HEK293T (cell line): ENCODE measurements around the gene AMIGO1.

ENCODE experiments used
- NFRKB ChIP-seq: fragments of 450-650 bp; IDR thresholded peaks from 2 replicates; pipeline ENCODE4 v1.6.1; 2016; ENCODE audit warnings: mild to moderate bottlenecking, moderate library complexity
- SP1 ChIP-seq: fragments of 450-650 bp; IDR thresholded peaks from 2 replicates; pipeline ENCODE4 v1.6.1; 2017
- TARDBP ChIP-seq: fragments of 450-650 bp; IDR thresholded peaks from 2 replicates; pipeline ENCODE4 v1.6.1; 2016
- ZNF384 ChIP-seq: fragments of 450-650 bp; IDR thresholded peaks from 2 replicates; pipeline ENCODE4 v1.6.1; 2016
- TF ChIP-seq, protein P1 (sequence below): fragments of 450-650 bp; IDR thresholded peaks from 2 replicates; pipeline ENCODE4 v1.6.1; 2016

DNA sequence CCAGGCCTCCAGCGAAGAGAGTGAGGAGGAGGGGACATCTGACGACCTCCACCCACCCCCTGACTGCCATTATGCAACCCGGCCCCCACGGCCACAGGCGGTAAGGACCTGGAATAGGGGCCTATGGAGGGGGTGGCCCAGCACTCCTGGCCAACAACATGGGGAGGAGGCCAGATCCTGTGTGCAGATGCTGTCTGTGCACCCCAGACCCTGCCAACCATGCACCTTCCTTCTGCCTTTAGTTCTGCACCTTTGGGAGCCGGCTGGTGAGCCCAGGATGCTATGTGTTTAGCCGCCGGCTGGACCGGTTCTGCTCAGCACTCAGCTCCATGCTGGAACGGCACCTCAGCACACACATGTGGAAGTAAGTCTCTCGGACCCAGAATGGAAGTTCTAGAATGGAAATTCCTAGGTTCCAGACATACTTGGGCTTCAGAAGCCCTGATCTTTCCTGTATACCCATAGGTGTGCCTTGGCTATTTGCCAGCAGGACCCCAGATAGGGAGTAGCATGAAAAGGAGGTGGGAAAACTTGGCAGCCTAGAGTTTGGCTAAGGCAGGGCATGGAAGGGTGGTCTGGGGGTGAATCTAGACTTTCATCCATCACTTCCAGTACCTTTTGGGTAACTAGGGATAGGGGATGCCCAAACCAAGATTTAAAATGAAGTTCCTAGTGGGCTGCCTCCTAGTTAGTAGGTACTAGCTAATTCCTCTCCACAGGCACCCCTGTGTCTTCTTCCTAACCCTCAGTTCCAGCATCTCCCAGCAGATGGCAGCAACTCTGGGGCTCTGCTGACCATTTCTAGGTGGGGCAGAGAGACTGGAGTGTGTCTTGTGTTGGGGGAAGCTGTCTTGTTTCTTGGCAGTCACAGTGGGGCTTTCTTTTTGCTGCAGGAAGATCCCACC lies 19.2 kb downstream of the AMIGO1 start:
- TF ChIP-seq, protein P1, sequence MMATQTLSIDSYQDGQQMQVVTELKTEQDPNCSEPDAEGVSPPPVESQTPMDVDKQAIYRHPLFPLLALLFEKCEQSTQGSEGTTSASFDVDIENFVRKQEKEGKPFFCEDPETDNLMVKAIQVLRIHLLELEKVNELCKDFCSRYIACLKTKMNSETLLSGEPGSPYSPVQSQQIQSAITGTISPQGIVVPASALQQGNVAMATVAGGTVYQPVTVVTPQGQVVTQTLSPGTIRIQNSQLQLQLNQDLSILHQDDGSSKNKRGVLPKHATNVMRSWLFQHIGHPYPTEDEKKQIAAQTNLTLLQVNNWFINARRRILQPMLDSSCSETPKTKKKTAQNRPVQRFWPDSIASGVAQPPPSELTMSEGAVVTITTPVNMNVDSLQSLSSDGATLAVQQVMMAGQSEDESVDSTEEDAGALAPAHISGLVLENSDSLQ: no peak
- no peak for TF ChIP-seq TARDBP
- TF ChIP-seq ZNF384: no peak
- TF ChIP-seq SP1: no peak
- no peak for TF ChIP-seq NFRKB
